WTC11 (cell line): ENCODE measurements around the gene EFCC1. TPM values are rescaled to one million over a fixed set of nuclear protein-coding genes. Genes with fewer than 3 reads are reported as not detected.
"Not testable (repeated sequence)": the region's sequence is repeated elsewhere in the genome, so short reads cannot be mapped to it uniquely, and the experiment has no call there.

Experiments used
- ATAC-seq: fragments of 200-7000 bp; cut with Tn5 transposase; 2 replicates; pipeline ENCODE4 v1.10.0; 2021; ENCODE audit warnings: mild to moderate bottlenecking, moderate library complexity
- CTCF ChIA-PET: fragments of 300-600 bp; sonication (Branson Sonifier 250); formaldehyde crosslinking; loops from one replicate; lab custom pipeline; 2021; ENCODE audit warnings: antibody characterized with exemption; lab: Charles Lee
- POLR2A ChIA-PET: fragments of 350-600 bp; sonication (Branson Sonifier 250); formaldehyde crosslinking; loops from one replicate; lab custom pipeline; 2021; ENCODE audit warnings: antibody characterized with exemption; lab: Charles Lee
- DNase-seq: peaks from one replicate; pipeline ENCODE4 v3.0.0; 2021; ENCODE audit warnings: low spot score
- H3K27ac Mint-ChIP-seq: 2 replicates; pipeline ENCODE4 v1.8.0; 2021; ENCODE audit warnings: mixed read lengths
- H3K27me3 Mint-ChIP-seq: 2 replicates; pipeline ENCODE4 v1.8.0; 2021; ENCODE audit warnings: low read depth, mild to moderate bottlenecking, moderate library complexity, mixed read lengths
- H3K36me3 Mint-ChIP-seq: 2 replicates; pipeline ENCODE4 v1.8.0; 2021; ENCODE audit warnings: mixed read lengths
- H3K4me1 Mint-ChIP-seq: 2 replicates; pipeline ENCODE4 v1.8.0; 2022; ENCODE audit warnings: mixed read lengths
- H3K4me3 Mint-ChIP-seq: 2 replicates; pipeline ENCODE4 v1.8.0; 2021; ENCODE audit warnings: mild to moderate bottlenecking, moderate library complexity, mixed read lengths
- H3K9me3 Mint-ChIP-seq: 2 replicates; pipeline ENCODE4 v1.8.0; 2021; ENCODE audit warnings: mixed read lengths
- NFYB ChIP-seq: sonication (generic); formaldehyde crosslinking; conservative IDR thresholded peaks from 2 replicates; pipeline ENCODE4 v1.8.0; 2022; ENCODE audit warnings: low read depth, missing genetic modification reagents
- RORB ChIP-seq: fragments of 250-450 bp; sonication (Bioruptor Pico); IDR thresholded peaks from 2 replicates; pipeline ENCODE4 v1.9.0; 2021; ENCODE audit warnings: mild to moderate bottlenecking
- TCF7 ChIP-seq: sonication (generic); formaldehyde crosslinking; IDR thresholded peaks from 2 replicates; pipeline ENCODE4 v1.8.0; 2022; ENCODE audit warnings: mild to moderate bottlenecking, low read depth, missing genetic modification reagents, moderate library complexity
- ZNF232 ChIP-seq: sonication (generic); formaldehyde crosslinking; IDR thresholded peaks from 2 replicates; pipeline ENCODE4 v1.8.0; 2022; ENCODE audit warnings: mild to moderate bottlenecking, missing genetic modification reagents
- total RNA-seq: library from RNA; stranded (reverse); gene quantifications from 3 replicates; pipeline ENCODE4 v1.2.3, GENCODE V29; 2021
- TF ChIP-seq, protein P1 (sequence below): fragments of 250-450 bp; sonication (Bioruptor Pico); IDR thresholded peaks from 2 replicates; pipeline ENCODE4 v1.9.0; 2021; ENCODE audit warnings: moderate library complexity, mild to moderate bottlenecking, inconsistent platforms, borderline replicate concordance
- TF ChIP-seq, protein P2 (sequence below): sonication (generic); formaldehyde crosslinking; IDR thresholded peaks from 2 replicates; pipeline ENCODE4 v1.8.1; 2023; ENCODE audit warnings: mild to moderate bottlenecking, missing genetic modification reagents, moderate library complexity
- TF ChIP-seq, protein P3 (sequence below): sonication (generic); formaldehyde crosslinking; conservative IDR thresholded peaks from 2 replicates; pipeline ENCODE4 v1.8.1; 2023; ENCODE audit warnings: mild to moderate bottlenecking, low read depth, missing genetic modification reagents, moderate library complexity
- TF ChIP-seq, protein P4 (sequence below): sonication (generic); formaldehyde crosslinking; IDR thresholded peaks from 2 replicates; pipeline ENCODE4 v1.8.1; 2023; ENCODE audit warnings: mild to moderate bottlenecking, missing genetic modification reagents, moderate library complexity
- TF ChIP-seq, protein P5 (sequence below): fragments of 250-450 bp; sonication (Bioruptor Pico); IDR thresholded peaks from 2 replicates; pipeline ENCODE4 v1.8.0; 2021; ENCODE audit warnings: mild to moderate bottlenecking
- TF ChIP-seq, protein P6 (sequence below): sonication (generic); formaldehyde crosslinking; IDR thresholded peaks from 2 replicates; pipeline ENCODE4 v1.8.1; 2022; ENCODE audit warnings: mild to moderate bottlenecking, missing genetic modification reagents, moderate library complexity, borderline replicate concordance

The EFCC1 gene
- total RNA-seq, 1 experiment from 2014 or later = 0.31 TPM

DNA sequence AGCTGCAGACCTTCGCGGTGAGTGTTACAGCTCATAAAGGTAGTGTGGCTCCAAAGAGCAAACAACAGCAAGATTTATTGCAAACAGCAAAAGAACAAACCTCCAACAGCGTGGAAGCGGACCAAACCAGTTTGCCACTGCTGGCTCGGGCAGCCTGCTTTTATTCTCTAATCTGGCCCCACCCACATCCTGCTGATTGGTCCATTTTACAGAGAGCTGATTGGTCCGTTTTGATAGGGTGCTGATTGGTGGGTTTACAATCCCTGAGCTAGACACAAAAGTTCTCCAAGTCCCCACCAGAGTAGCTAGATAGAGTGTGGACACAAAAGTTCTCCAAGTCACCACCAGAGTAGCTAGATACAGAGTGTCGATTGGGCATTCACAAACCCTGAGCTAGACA is 66.6 kb downstream of the EFCC1 start:
- H3K27ac Mint-ChIP-seq, H3K4me3 Mint-ChIP-seq, ATAC-seq, H3K4me1 Mint-ChIP-seq, H3K27me3 Mint-ChIP-seq, POLR2A ChIA-PET, H3K36me3 Mint-ChIP-seq, DNase-seq: not testable (repeated sequence)
- H3K9me3 Mint-ChIP-seq = peaks cover 26% of the 10 kb centered on the region
- peak; percentile 72 for TF ChIP-seq NFYB (CRISPR knock-in tag)
- CTCF ChIA-PET = interaction anchor here (1.0 to 4.4 kb wide), 7 partner anchors 13 to 178 kb away, joined by 3 to 26 read pairs (median 5); partner anchors contain the start of gene RAB43

DNA sequence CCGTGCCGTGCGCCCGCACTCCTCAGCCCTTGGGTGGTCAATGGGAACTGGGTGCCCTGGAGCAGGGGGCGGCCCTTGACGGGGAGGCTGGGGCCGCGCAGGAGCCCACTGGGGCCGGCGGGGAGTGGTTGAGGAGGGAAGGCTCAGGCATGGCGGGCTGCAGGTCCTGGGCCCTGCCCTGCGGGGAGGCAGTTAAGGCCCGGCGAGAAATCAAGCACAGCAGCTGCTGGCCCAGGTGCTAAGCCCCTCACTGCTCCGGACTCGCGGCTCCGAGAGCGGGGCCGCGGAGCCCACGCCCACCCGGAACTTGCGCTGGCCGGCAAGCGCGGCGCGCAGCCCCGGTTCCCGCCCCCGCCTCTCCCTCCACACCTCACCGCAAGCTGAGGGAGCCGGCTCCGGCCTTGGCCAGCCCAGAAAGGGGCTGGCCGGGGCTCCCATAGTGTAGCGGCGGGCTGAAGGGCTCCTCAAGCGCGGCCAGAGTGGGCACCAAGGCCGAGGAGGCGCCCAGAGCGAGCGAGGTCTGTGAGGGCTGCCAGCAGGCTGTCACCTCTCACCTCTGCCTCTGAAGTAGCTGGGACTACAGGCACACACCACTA is 67.3 kb downstream of the EFCC1 start:
- DNase-seq (no peak), ATAC-seq (no peak)
- H3K27ac Mint-ChIP-seq = no peak overlapping the region
- H3K4me1 Mint-ChIP-seq = no peaks in the 10 kb centered on the region
- ChIA-PET CTCF (interaction anchor here (1.0 to 4.4 kb wide), 9 partner anchors 11 to 177 kb away, joined by 3 to 26 read pairs (median 4); partner anchors contain the start of gene RAB43), POLR2A (interaction anchor here (0.7 kb wide), 1 partner anchor 10 kb away, joined by 3 read pairs; no protein-coding TSS in a partner anchor)
- H3K27me3 Mint-ChIP-seq = peaks cover 4% of the 10 kb centered on the region; the same call in 1 of the 2 replicates
- H3K9me3 Mint-ChIP-seq = peaks cover 26% of the 10 kb centered on the region
- H3K4me3 Mint-ChIP-seq = no peak overlapping the region
- TF ChIP-seq, protein P1, sequence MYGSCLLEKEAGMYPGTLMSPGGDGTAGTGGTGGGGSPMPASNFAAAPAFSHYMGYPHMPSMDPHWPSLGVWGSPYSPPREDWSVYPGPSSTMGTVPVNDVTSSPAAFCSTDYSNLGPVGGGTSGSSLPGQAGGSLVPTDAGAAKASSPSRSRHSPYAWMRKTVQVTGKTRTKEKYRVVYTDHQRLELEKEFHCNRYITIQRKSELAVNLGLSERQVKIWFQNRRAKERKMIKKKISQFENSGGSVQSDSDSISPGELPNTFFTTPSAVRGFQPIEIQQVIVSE (CRISPR knock-in tag) = no peak
- TF ChIP-seq, protein P2, sequence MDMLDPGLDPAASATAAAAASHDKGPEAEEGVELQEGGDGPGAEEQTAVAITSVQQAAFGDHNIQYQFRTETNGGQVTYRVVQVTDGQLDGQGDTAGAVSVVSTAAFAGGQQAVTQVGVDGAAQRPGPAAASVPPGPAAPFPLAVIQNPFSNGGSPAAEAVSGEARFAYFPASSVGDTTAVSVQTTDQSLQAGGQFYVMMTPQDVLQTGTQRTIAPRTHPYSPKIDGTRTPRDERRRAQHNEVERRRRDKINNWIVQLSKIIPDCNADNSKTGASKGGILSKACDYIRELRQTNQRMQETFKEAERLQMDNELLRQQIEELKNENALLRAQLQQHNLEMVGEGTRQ (CRISPR knock-in tag) = no peak
- TF ChIP-seq, protein P3, sequence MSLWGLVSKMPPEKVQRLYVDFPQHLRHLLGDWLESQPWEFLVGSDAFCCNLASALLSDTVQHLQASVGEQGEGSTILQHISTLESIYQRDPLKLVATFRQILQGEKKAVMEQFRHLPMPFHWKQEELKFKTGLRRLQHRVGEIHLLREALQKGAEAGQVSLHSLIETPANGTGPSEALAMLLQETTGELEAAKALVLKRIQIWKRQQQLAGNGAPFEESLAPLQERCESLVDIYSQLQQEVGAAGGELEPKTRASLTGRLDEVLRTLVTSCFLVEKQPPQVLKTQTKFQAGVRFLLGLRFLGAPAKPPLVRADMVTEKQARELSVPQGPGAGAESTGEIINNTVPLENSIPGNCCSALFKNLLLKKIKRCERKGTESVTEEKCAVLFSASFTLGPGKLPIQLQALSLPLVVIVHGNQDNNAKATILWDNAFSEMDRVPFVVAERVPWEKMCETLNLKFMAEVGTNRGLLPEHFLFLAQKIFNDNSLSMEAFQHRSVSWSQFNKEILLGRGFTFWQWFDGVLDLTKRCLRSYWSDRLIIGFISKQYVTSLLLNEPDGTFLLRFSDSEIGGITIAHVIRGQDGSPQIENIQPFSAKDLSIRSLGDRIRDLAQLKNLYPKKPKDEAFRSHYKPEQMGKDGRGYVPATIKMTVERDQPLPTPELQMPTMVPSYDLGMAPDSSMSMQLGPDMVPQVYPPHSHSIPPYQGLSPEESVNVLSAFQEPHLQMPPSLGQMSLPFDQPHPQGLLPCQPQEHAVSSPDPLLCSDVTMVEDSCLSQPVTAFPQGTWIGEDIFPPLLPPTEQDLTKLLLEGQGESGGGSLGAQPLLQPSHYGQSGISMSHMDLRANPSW (CRISPR knock-in tag) = no peak
- no peaks in the 10 kb centered on the region for H3K36me3 Mint-ChIP-seq

DNA sequence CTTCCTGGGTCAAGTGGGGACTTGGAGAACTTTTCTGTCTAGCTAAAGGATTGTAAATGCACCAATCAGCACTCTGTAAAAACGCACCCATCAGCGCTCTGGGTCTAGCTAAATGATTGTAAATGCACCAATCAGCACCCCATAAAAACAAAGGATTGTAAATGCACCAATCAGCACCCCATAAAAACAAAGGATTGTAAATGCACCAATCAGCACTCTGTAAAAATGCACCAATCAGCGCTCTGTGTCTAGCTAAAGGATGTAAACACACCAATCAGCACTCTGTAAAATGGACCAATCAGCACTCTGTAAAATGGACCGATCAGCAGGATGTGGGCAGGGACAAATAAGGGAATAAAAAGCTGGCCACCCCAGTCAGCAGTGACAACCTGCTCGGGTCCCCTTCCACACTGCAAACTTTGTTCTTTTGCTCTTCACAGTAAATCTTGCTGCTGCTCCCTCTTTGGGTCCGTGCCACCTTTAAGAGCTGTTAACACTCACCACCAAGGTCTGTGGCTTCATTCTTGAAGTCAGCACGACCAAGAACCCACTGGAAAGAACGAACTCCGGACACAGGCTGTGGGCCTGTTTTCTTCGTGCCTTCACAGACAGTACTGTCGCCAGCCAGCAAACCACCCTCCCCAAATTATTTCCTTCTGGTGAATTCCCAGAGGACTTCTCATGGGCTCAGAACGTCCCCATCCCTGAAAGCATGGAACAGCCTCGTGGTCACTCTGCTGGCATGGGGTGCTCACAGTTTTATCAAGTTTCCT is 68.4 kb downstream of the EFCC1 start:
- H3K4me3 Mint-ChIP-seq, POLR2A ChIA-PET: not testable (repeated sequence)

DNA sequence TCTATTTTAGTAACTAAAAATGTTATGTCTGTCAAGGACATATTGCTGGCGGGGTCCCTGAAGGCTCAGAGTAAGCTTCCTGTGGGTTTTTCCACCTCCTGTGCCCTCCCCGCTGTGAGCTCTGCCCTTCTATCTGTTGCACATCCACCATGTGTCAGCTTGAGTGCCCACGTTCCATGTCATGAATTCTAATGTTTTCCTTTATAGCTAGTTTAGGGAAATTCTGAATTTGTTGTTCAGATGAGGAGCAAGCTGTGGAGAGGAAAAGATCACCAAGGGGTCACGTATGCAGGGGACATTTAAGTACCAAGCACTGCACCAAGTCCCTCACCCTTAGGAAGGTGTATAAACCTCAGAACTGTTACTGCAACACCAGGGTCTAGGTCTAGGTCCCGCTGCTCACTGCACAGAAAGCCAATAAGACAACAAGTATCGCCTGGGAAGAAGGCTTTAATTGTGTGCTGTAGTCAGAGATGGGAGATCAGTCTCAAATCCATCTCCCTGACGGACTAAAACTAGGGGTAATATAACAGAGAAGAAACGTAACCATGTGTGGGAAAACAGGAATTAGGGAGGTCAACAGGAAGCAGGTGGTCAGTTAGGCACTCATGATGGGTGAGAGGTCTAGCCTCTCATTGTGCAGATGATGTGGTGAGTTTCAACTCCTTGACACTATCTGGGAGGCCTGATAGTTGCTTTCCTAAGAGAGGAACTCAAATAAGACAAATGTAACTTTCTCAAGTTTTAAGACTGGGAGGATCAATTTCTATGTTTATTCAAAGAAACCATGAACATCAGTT is 69.2 kb downstream of the EFCC1 start:
- Mint-ChIP-seq H3K36me3 (no peaks in the 10 kb centered on the region), H3K4me3 (no peak overlapping the region), H3K4me1 (no peaks in the 10 kb centered on the region), H3K9me3 (peaks cover 28% of the 10 kb centered on the region), H3K27ac (no peak overlapping the region), H3K27me3 (peaks cover 4% of the 10 kb centered on the region; the same call in 1 of the 2 replicates)
- POLR2A ChIA-PET = no interaction called here
- DNase-seq (no peak), ATAC-seq (no peak)
- no peak for TF ChIP-seq ZNF232 (CRISPR knock-in tag)
- TF ChIP-seq, protein P4, sequence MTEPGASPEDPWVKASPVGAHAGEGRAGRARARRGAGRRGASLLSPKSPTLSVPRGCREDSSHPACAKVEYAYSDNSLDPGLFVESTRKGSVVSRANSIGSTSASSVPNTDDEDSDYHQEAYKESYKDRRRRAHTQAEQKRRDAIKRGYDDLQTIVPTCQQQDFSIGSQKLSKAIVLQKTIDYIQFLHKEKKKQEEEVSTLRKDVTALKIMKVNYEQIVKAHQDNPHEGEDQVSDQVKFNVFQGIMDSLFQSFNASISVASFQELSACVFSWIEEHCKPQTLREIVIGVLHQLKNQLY (CRISPR knock-in tag) = no peak
- TF ChIP-seq, protein P5, sequence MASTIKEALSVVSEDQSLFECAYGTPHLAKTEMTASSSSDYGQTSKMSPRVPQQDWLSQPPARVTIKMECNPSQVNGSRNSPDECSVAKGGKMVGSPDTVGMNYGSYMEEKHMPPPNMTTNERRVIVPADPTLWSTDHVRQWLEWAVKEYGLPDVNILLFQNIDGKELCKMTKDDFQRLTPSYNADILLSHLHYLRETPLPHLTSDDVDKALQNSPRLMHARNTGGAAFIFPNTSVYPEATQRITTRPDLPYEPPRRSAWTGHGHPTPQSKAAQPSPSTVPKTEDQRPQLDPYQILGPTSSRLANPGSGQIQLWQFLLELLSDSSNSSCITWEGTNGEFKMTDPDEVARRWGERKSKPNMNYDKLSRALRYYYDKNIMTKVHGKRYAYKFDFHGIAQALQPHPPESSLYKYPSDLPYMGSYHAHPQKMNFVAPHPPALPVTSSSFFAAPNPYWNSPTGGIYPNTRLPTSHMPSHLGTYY (CRISPR knock-in tag) = no peak
- no peak for TF ChIP-seq RORB
- TF ChIP-seq TCF7 (CRISPR knock-in tag) = no peak
- TF ChIP-seq, protein P6, sequence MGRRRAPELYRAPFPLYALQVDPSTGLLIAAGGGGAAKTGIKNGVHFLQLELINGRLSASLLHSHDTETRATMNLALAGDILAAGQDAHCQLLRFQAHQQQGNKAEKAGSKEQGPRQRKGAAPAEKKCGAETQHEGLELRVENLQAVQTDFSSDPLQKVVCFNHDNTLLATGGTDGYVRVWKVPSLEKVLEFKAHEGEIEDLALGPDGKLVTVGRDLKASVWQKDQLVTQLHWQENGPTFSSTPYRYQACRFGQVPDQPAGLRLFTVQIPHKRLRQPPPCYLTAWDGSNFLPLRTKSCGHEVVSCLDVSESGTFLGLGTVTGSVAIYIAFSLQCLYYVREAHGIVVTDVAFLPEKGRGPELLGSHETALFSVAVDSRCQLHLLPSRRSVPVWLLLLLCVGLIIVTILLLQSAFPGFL (CRISPR knock-in tag) = no peak
- CTCF ChIA-PET = interaction anchor here (1.6 to 4.4 kb wide), 4 partner anchors 17 to 100 kb away, joined by 3 to 26 read pairs (median 18); no protein-coding TSS in a partner anchor

More for the DNA sequence above, 68.4 kb downstream of the EFCC1 start:
- H3K36me3 Mint-ChIP-seq, ATAC-seq, DNase-seq, H3K27me3 Mint-ChIP-seq, H3K27ac Mint-ChIP-seq, H3K4me1 Mint-ChIP-seq: not testable (repeated sequence)
- CTCF ChIA-PET = interaction anchor here (0.5 to 4.4 kb wide), 5 partner anchors 14 to 99 kb away, joined by 3 to 26 read pairs (median 5); no protein-coding TSS in a partner anchor
- peaks cover 26% of the 10 kb centered on the region for H3K9me3 Mint-ChIP-seq
